Sigmoid colon (tissue), 7 donors: ENCODE data around the gene FSD2. TPM values are rescaled to one million over a fixed set of nuclear protein-coding genes. Genes with fewer than 3 reads are reported as not detected.

Experiments
- DNase-seq: peaks from one replicate; pipeline ENCODE4 v3.0.0-alpha.2; 2019
- H3K27ac ChIP-seq, 4 donors: fragments of 200-600 bp; sonication (generic); one replicate each; pipeline ENCODE4 v1.5.1; 2016 to 2019; ENCODE audit warnings: mild to moderate bottlenecking in 1 of 4
- H3K27me3 ChIP-seq, 3 donors: fragments of 200-600 bp; sonication (generic); one replicate each; pipeline ENCODE4 v1.5.1; 2019; ENCODE audit warnings: mild to moderate bottlenecking in 1 of 3
- H3K36me3 ChIP-seq, 4 donors: fragments of 200-600 bp; sonication (generic); one replicate each; pipeline ENCODE4 v1.5.1; 2016 to 2019
- H3K4me1 ChIP-seq, 4 donors: fragments of 200-600 bp; sonication (generic); one replicate each; pipeline ENCODE4 v1.5.1; 2017 to 2019
- H3K4me3 ChIP-seq, 4 donors: fragments of 200-600 bp; sonication (generic); one replicate each; pipeline ENCODE4 v1.5.1; 2017 to 2019; ENCODE audit warnings: mild to moderate bottlenecking in 2 of 4, moderate library complexity in 1 of 4
- H3K9me3 ChIP-seq, 4 donors: fragments of 200-600 bp in 3 of 4; sonication (generic) in 3 of 4; one replicate each; pipeline versions ENCODE4 v1.5.1 to v1.6.1; 2013 to 2019
- CTCF ChIP-seq, 4 experiments: fragments of 450-650 bp in 3 of 4; fragments of 200-600 bp in 1 of 4; IDR thresholded peaks; one replicate each; pipeline ENCODE4 v1.5.1; 2016 to 2019; ENCODE audit warnings: antibody characterized with exemption in 4 of 4, mild to moderate bottlenecking in 3 of 4, moderate library complexity in 2 of 4
- EP300 ChIP-seq, 4 donors: sonication (generic); formaldehyde crosslinking; IDR thresholded peaks; one replicate each; pipeline ENCODE4 v1.6.1; 2017; ENCODE audit warnings: antibody characterized with exemption in 4 of 4
- POLR2A ChIP-seq, 2 donors: fragments of 450-650 bp; IDR thresholded peaks; one replicate each; pipeline ENCODE4 v1.6.1; 2016; ENCODE audit warnings: antibody characterized with exemption in 2 of 2, mild to moderate bottlenecking in 2 of 2, moderate library complexity in 2 of 2
- POLR2AphosphoS5 ChIP-seq, 4 donors: sonication (generic); formaldehyde crosslinking; IDR thresholded peaks; one replicate each; pipeline ENCODE4 v1.6.1; 2017; ENCODE audit warnings: antibody characterized with exemption in 4 of 4
- WGBS, 2 donors: extraction: QIAGEN DNeasy Blood & Tissue Kit; methylation state at CpG; one replicate each; pipeline ENCODE4 v1.1.7; 2013; 5-methylcytosine and 5-hydroxymethylcytosine counted together
- intact Hi-C: fragments of 100-400 bp; cut with DNase I; formaldehyde crosslinking; loops from one replicate; pipeline ENCODE4 v1.15.1; 2023
- polyA plus RNA-seq, 3 donors: library from polyadenylated mRNA; stranded (reverse); fragments of 200-250 nt; gene quantifications; one replicate each; pipeline ENCODE4 v1.2.3, GENCODE V29; 2013
- total RNA-seq, 4 donors: library from RNA; depleted of rRNA; stranded (reverse); fragments of >200 nt; gene quantifications; one replicate each; pipeline ENCODE4 v1.1.0, GENCODE V29; 2016
- donor health status: healthy with polysubstance abuse.
- donor health status: Bipolar disorder and iron deficiency.
- donor health status: healthy.

The FSD2 gene
- total and polyA plus RNA-seq, 7 donors = not detected

- Histone ChIP-seq H3K4me3 (no peak overlapping the region), H3K27ac (no peak overlapping the region), H3K9me3 (no peaks in the 10 kb centered on the region), H3K27me3 (no peaks in the 10 kb centered on the region), H3K4me1 (peaks cover 0 to 12% (median 0%) of the 10 kb centered on the region in 4 donors), H3K36me3 (peaks cover 48 to 99% (median 82%) of the 10 kb centered on the region in 4 donors)
- intact Hi-C loops = no loop called here
- no peak for TF ChIP-seq CTCF (IDR thresholded peaks at IDR 0.05)
- no peak for TF ChIP-seq EP300 (IDR thresholded peaks at IDR 0.05)
- no peak for TF ChIP-seq POLR2A (IDR thresholded peaks at IDR 0.05)
- no peak for TF ChIP-seq POLR2AphosphoS5 (IDR thresholded peaks at IDR 0.05)
- DNase-seq = no peak
- 63 to 89% methylated on average over 13 of the region's 13 CpGs for WGBS, 2 donors
Observed at GRCh38 chr15:82832601-82833361, 26.9 kb upstream of the FSD2 start.

GRCh38 chr15:82831894-82832600 lies 26.2 kb upstream of the FSD2 start:
- Histone ChIP-seq H3K27me3 (no peaks in the 10 kb centered on the region), H3K27ac (no peak overlapping the region), H3K9me3 (no peaks in the 10 kb centered on the region), H3K36me3 (peaks cover 48 to 99% (median 87%) of the 10 kb centered on the region in 4 donors), H3K4me3 (no peak overlapping the region), H3K4me1 (peaks cover 0 to 12% (median 0%) of the 10 kb centered on the region in 4 donors)
- no peak for TF ChIP-seq EP300 (IDR thresholded peaks at IDR 0.05)
- no peak for TF ChIP-seq CTCF (IDR thresholded peaks at IDR 0.05)
- no peak for TF ChIP-seq POLR2AphosphoS5 (IDR thresholded peaks at IDR 0.05)
- TF ChIP-seq POLR2A (IDR thresholded peaks at IDR 0.05) = no peak
- WGBS, 2 donors = 95 to 96% methylated on average over 5 of the region's 5 CpGs
- intact Hi-C loops = no loop called here
- no peak for DNase-seq

- H3K27me3 ChIP-seq = no peaks in the 10 kb centered on the region
- TF ChIP-seq CTCF (IDR thresholded peaks at IDR 0.05) (no peak), POLR2AphosphoS5 (IDR thresholded peaks at IDR 0.05) (no peak), EP300 (IDR thresholded peaks at IDR 0.05) (no peak), POLR2A (IDR thresholded peaks at IDR 0.05) (no peak)
- intact Hi-C loops = no loop called here
- H3K27ac ChIP-seq = no peak overlapping the region
- peaks cover 40 to 99% (median 83%) of the 10 kb centered on the region in 4 donors for H3K36me3 ChIP-seq
- H3K4me1 ChIP-seq = peaks cover 0 to 12% (median 0%) of the 10 kb centered on the region in 4 donors
- no peaks in the 10 kb centered on the region for H3K9me3 ChIP-seq
- no peak overlapping the region for H3K4me3 ChIP-seq
- WGBS, 2 donors = 93 to 94% methylated on average over 18 of the region's 18 CpGs
- no peak for DNase-seq
Observed at GRCh38 chr15:82830427-82831173, 24.7 kb upstream of the FSD2 start.

GRCh38 chr15:82829234-82829633 lies 23.4 kb upstream of the FSD2 start:
- H3K9me3 ChIP-seq = no peaks in the 10 kb centered on the region
- peaks cover 37 to 99% (median 83%) of the 10 kb centered on the region in 4 donors for H3K36me3 ChIP-seq
- intact Hi-C loops = no loop called here
- no peak for DNase-seq
- no peaks in the 10 kb centered on the region for H3K27me3 ChIP-seq
- no peak overlapping the region for H3K27ac ChIP-seq
- 96% methylated on average over 4 of the region's 4 CpGs for WGBS, 2 donors
- TF ChIP-seq EP300 (IDR thresholded peaks at IDR 0.05) (no peak), POLR2A (IDR thresholded peaks at IDR 0.05) (no peak), POLR2AphosphoS5 (IDR thresholded peaks at IDR 0.05) (no peak), CTCF (IDR thresholded peaks at IDR 0.05) (no peak)
- peaks cover 0 to 12% (median 0%) of the 10 kb centered on the region in 4 donors for H3K4me1 ChIP-seq
- H3K4me3 ChIP-seq = no peak overlapping the region
